Eye (tissue), 1 donor: ENCODE measurements around the gene ARMC6.
"Not testable (repeated sequence)": the region's sequence is repeated elsewhere in the genome, so short reads cannot be mapped to it uniquely, and the experiment has no call there.

Experiments
- DNase-seq: peaks from one replicate; pipeline ENCODE4 v3.0.0-alpha.2; 2015

Gene ARMC6

DNA sequence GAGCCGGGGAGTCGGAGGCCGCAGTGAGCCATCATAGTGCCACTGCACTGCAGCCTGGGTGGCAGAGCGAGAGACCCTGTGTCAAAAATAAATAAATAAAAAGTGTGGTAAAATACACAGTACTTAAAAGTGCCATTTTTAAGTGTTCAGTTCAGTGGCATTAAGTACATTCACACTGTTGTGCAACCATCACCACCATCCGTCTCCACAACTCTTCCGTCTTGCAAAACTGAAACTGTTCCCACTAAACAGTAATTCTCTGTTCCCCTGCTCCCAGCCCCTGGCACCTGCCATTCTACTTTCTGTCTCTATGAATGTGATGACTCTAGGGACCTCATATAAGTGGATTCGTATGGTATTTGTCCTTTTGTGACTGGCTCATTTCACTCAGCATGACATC, 43.7 kb downstream of the ARMC6 start:
- peak; percentile 46 for DNase-seq

DNA sequence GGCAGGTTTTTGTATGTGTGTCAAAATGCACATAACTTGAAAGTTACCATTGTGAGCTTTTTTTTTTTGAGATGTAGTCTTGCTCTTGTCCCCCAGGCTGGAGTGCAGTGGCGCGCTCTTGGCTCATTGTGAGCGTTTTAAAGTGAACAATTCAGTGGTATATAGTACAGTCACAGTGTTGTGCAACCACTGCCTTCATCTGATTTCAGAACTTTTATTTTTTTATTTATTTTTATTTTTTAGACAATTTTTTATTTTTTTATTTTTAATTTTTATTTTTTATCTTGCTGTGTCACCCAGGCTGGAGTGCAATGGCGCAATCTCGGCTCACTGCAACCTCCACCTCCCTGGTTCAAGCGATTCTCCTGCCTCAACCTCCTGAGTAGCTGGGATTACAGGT, 45.4 kb downstream of the ARMC6 start:
- no peak for DNase-seq

GRCh38 chr19:19079571-19079970, 46.2 kb downstream of the ARMC6 start:
- DNase-seq, result no peak

DNA sequence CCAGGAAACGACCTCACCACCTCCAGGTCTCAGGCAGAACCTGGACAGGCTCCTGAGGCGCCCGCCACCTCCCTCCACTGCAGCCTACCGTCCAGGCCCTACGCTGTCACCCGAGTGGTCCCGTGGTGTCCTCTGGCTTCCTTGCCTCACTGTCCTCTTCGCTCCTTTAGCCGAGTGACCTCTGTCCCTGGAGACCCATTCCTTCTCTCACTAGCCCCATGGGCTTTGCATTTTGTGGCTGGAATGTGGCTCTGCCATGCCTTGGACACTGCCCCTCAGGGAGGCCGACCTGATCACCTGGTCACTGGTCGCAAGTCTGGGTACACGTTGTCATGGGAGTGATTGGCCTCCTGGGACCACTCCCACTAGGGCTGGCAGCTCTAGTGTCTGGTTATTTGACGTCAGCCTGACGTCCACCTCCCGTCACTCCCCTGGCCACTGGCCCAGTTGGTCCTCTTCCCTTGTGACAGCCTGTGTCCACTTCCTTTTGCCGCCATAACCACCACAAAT, 48.3 kb downstream of the ARMC6 start:
- DNase-seq, result no peak

- no peak for DNase-seq
Measured at GRCh38 chr19:19083413-19084178, 50.2 kb downstream of the ARMC6 start.

DNA sequence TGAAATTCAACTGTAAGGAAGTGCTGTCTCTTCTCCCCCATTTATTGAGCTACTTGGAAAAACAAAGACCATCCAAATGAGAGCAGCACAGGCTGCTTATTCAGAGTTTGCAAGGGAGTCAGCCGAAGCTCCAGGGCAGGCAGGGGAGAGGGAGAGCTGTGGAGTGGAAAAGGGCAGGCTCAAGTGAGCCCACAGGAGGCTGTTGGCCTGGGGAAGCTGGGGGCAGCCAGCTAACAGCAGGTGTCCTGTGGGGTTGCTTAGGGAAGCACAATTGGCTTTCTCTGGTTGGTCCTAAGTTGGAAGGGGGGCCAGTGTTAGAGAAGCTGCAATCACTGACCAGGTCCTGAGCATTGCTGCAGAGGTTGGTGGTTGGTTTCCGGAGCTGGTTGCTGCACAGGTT, 54.3 kb downstream of the ARMC6 start:
- no peak for DNase-seq

- DNase-seq, result no peak
Measured at GRCh38 chr19:19094513-19094912, 61.1 kb downstream of the ARMC6 start.

DNA sequence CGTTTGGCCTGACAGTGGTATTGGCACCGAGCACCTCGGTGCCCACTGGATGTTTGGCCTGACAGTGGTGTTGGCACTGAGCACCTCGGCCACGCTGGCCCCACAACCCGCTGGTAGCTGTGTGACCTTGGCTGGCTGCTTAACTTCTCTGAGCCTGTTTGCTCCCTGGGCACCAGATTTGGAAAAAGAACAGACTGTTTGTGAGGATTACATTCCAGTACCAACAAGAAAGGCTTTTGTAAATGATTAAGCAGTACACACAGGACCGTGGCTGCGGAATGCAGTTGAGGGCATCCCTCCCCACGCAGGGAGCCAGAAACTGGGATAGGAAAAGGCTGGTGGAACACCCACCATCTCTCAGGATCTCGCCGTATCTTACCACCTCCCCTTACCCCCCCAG, 62.3 kb downstream of the ARMC6 start:
- no peak for DNase-seq

DNA sequence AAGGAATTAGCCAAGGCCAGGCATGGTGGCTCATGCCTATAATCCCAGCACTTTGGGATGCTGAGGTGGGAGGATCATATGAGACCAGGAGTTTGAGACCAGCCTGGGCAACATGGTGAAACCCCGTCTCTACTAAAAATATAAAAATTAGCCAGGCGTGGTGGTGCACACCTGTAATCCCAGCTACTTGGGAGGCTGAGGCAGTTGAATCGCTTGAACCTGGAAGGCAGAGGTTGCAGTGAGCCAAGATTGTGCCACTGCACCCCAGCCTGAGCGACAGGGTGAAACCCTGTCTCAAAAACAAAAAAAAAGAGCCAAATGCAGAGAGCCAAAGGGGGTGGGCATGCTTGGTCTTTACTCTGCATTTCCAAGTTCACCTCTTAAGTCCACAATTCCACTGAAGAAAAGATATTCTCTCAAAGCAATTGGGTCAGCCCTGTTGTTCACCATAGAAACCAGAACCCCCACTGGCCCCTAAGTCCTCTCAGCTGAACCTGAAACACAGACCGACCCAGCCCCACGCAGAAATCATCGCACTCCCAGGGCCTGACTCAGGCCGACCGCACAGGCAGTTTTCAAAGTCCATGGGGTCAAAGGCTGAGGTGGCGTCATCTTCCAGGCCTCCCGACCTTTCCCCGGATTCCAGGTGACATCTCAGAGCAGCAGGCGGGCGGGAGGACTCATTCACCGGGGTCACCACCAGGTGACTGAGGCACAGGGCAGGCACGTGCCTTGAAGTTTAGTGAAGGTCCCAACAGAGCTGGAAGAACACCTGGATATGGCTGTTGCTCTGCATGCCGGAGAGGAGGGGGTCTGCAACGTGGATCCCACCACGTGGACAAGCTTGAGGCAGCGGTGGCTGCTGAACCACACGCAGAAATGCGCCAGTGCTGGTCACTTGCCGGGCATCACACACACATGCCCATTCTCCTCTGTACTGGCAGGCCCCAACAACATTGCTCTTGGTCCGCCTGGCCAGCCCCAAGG, 63.5 kb downstream of the ARMC6 start:
- DNase-seq, result no peak

DNA sequence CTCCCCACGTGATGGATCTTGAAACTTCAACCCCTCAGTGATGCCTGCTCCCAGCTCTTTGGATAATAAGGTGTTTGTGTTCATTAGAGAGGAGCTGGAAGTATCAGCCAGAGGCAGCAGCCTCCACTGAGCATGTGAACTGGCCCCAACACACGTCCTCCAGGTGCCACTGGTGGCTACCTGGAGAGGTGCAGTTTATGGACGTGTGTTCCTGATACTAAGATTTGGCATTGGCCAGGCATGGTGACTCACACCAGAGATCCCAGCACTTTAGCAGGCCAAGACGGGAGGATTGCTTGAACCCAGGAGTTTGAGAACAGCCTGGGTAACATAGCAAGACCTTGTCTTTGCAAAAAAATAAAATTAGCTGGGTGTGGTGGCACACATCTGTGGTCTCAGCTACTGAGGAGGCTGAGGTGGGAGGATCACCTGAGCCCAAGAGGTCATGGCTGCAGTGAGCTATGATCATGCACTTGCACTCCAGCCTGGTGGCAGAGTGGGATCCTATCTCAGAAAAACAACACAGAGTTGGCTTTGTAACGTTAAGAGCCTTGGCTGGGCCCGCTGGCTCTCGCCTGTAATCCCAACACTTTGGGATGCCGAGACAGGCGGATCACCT, 64.8 kb downstream of the ARMC6 start:
- DNase-seq, result no peak

DNA sequence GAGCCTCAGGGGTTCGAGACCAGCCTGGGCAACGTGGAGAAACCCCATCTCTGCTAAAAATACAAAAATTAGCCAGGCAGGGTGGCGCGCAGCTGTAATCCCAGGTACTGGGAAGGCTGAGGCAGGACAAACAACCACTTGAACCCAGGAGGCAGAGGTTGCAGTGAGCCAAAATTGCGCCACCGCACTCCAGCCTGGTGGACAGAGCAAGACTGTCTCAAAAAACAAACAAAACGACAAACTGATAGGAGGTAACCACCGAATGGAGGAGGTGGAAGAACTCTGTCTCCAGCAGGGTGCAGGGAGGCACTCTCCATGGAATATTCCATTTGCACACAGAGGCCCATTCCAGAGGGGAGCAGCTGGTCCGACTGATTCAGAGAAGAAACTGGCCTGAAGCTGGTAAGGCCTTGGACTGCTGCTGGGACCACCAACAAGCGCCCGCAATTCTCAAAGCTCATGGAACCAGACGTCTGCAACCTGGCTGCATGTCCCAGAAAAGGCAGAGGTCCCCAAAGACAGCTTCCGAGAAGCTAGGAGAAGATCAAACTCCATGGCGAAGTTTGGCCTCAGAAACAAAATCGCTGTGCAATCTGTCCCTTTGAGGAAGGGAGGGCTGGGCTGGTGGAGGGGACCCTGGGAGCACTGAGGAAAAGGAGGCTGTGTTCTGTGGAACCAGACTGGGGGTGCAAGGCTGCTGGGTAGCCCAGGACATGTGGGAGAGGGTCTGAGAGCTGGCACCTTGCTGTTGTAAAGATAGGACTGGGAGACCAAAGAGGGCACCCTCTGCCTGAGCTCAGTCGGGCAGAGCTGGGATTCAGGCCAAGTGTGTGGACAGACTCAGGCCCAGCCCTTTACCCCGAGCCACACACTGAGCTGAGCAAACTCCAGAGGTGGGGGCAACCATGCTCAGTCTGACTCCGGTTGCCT, 65.6 kb downstream of the ARMC6 start:
- DNase-seq, result no peak

DNA sequence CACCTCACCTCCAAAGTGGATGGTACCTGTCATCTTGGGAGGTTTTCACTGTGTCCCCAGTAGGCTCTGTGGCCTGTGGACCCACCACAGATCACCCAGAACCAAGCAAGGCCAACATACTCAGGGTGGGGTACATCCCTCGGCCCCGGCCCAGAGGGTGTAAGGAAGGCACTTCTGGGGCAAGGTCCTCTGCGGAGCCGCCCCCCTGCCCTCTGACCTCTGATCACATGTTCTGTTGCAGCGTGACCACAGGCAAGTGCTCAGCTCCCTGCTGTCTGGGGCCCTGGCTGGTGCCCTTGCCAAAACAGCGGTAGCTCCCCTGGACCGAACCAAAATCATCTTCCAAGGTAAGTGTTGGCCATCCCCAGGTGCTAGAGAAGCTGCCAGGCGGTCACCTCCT, 68.1 kb downstream of the ARMC6 start:
- DNase-seq, result no peak

GRCh38 chr19:19102566-19102965, 69.2 kb downstream of the ARMC6 start:
- DNase-seq, result not testable (repeated sequence)

- no peak for DNase-seq
Measured at GRCh38 chr19:19103167-19103566, 69.8 kb downstream of the ARMC6 start.

DNA sequence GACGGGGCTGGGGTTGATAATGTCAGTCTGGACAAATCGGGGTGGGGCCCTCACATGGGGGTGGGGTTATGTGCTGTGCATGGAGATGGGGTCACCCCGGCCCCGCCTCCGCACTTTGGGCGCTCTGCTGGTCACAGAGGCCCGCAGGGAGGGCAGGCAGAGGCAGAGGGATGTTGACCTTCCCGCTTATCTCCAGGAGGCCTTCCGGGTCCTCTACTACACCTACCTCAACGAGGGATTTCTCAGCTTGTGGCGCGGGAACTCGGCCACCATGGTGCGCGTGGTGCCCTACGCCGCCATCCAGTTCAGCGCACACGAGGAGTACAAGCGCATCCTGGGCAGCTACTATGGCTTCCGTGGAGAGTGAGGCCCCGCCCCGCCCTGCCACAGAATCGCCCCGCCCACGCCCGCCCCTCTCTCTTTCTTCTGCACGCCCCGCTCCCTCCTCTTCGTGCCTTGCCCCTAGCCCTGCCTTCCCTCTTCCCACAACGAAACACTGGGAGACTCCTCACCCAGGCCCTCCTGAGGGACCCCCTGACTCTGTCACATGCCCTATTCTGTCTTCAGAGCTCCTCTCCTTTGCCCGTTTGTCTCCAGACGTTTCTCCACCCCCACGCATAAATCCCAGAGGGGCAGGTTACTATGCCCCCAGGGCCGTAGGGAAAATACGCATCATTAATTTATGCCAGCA, 72.1 kb downstream of the ARMC6 start:
- peak; percentile 92 for DNase-seq

GRCh38 chr19:19106056-19106551, 72.7 kb downstream of the ARMC6 start:
- no peak for DNase-seq

DNA sequence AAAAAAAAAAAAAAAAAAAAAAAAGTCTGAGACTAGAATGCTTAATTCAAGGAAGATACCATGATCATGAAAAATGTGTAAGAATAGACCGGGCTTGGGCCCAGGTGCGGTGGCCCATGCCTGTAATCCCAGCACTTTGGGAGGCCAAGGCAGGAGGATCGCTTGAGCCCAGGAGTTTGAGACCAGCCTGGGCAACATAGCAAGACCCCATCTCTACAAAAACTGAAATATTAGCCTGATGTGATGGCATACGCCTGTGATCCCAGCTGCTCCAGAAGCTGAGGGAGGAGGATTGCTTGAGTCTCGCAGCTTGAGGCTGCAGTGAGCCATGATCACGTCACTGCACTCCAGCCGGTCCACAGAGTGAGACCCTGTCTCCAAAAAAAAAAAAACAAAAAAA, 73.5 kb downstream of the ARMC6 start:
- not testable (repeated sequence) for DNase-seq

DNA sequence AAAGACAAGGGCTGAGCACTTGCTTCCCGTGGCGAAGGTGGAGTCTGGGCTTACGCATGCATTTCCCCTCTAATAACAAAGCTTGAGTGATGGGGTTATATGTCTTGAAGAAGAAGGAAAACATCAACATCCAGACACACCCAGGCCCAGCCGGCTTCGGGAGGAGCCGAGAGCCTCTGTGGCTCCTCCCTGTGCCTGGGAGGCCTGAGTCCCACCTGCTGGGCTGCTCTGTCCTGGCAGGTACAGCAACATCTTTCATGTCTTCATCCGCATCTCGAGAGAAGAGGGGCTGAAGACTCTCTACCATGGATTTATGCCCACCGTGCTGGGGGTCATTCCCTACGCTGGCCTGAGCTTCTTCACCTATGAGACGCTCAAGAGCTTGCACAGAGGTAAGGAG, 74.3 kb downstream of the ARMC6 start:
- DNase-seq, result no peak
